OCI-LY7 (cell line): ENCODE results near the gene GYPC.

ENCODE experiments used
- EZH2phosphoT487 ChIP-seq: fragments of 200-600 bp; sonication (generic); IDR thresholded peaks from 2 replicates; pipeline ENCODE4 v1.6.1; 2018; ENCODE audit warnings: low read depth, borderline replicate concordance, mild to moderate bottlenecking, mixed run types, antibody characterized with exemption, low read length, moderate library complexity, mixed read lengths
- TF ChIP-seq, protein P1 (sequence below): fragments of 200-600 bp; sonication (generic); conservative IDR thresholded peaks from 2 replicates; pipeline ENCODE4 v1.5.1; 2014; ENCODE audit warnings: mild to moderate bottlenecking, antibody characterized with exemption, low read length, moderate library complexity, mixed read lengths

DNA sequence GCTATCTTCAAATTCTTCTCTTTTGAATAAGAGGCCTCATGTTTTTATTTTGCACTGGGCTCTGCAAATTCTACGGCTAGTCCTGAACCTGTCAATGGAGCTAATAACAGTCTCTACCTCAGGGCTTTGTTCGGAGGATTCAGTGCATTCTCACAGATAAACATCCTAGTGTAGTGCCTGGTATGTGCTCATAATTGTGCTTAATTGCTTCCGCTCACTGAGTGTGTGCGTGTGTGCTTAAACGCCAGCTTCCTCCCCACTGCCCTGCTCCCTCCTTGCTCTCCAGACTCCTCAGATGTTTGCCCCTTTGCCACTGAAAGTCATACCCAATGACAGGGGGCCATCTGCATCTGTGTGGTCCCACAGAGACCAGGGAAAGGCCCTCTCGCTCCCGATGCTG lies 6.7 kb downstream of the GYPC start:
- TF ChIP-seq, protein P1, sequence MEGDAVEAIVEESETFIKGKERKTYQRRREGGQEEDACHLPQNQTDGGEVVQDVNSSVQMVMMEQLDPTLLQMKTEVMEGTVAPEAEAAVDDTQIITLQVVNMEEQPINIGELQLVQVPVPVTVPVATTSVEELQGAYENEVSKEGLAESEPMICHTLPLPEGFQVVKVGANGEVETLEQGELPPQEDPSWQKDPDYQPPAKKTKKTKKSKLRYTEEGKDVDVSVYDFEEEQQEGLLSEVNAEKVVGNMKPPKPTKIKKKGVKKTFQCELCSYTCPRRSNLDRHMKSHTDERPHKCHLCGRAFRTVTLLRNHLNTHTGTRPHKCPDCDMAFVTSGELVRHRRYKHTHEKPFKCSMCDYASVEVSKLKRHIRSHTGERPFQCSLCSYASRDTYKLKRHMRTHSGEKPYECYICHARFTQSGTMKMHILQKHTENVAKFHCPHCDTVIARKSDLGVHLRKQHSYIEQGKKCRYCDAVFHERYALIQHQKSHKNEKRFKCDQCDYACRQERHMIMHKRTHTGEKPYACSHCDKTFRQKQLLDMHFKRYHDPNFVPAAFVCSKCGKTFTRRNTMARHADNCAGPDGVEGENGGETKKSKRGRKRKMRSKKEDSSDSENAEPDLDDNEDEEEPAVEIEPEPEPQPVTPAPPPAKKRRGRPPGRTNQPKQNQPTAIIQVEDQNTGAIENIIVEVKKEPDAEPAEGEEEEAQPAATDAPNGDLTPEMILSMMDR, result no peak
- no peak for TF ChIP-seq EZH2phosphoT487
